B cell (primary cell): ENCODE results near the gene USO1. TPM values are rescaled to one million over a fixed set of nuclear protein-coding genes. Genes with fewer than 3 reads are reported as not detected.

Experiments used
- ATAC-seq: fragments of 200-7000 bp; cut with Tn5 transposase; one replicate; pipeline ENCODE4 v1.10.0; 2021; ENCODE audit warnings: low read depth, mild to moderate bottlenecking, moderate number of reproducible peaks, moderate library complexity
- CTCF ChIA-PET: fragments of 350-600 bp; sonication (Branson Sonifier 250); formaldehyde crosslinking; loops from one replicate; lab custom pipeline; 2021; ENCODE audit warnings: antibody characterized with exemption, inconsistent platforms; lab: Charles Lee
- POLR2A ChIA-PET: fragments of 350-600 bp; sonication (Branson Sonifier 250); formaldehyde crosslinking; loops from one replicate; lab custom pipeline; 2021; ENCODE audit warnings: antibody characterized with exemption; lab: Charles Lee
- DNase-seq: peaks from one replicate; pipeline ENCODE4 v3.0.0; 2013
- H2AFZ ChIP-seq: 2 replicates; pipeline ENCODE4 v1.6.1; 2012; ENCODE audit warnings: mild to moderate bottlenecking, low read depth, low read length; ENCODE audit not compliant: insufficient read depth, poor library complexity, severe bottlenecking
- H3K27ac ChIP-seq, 2 donors: 1 replicate in 1 of 2; 2 replicates in 1 of 2; pipeline ENCODE4 v1.5.1; 2012 to 2013; ENCODE audit warnings: low read length in 2 of 2, mild to moderate bottlenecking in 2 of 2, moderate library complexity in 1 of 2
- H3K27me3 ChIP-seq, 4 experiments: fragments of 200-600 bp in 1 of 4; sonication (generic) in 1 of 4; replicated peaks in 1 of 4; 1 replicate in 2 of 4; 2 replicates in 2 of 4; pipeline versions ENCODE4 v1.6.1 to v1.7.0; 2013 to 2016; ENCODE audit warnings: low read length in 3 of 4, mild to moderate bottlenecking in 2 of 4, mixed read lengths in 1 of 4, moderate library complexity in 1 of 4; ENCODE audit not compliant: insufficient read depth in 4 of 4, control insufficient read depth in 3 of 4; ENCODE audit errors: control extremely low read depth in 1 of 4
- H3K36me3 ChIP-seq, 2 experiments: replicated peaks in 1 of 2; 1 replicate in 1 of 2; 2 replicates in 1 of 2; pipeline versions ENCODE4 v1.6.1 to v1.7.1; 2013; ENCODE audit warnings: low read length in 1 of 2; ENCODE audit not compliant: insufficient read depth in 2 of 2, control insufficient read depth in 1 of 2; ENCODE audit errors: control extremely low read depth in 1 of 2, extremely low read depth in 1 of 2
- H3K4me1 ChIP-seq, 2 donors: fragments of 200-600 bp in 1 of 2; sonication (generic) in 1 of 2; 1 replicate in 1 of 2; 2 replicates in 1 of 2; pipeline versions ENCODE4 v1.5.1 to v1.6.1; 2013 to 2017; ENCODE audit warnings: low read length in 2 of 2; ENCODE audit not compliant: control insufficient read depth in 2 of 2, insufficient read depth in 2 of 2
- H3K4me2 ChIP-seq: replicated peaks from 2 replicates; pipeline ENCODE3; 2012; ENCODE audit warnings: mild to moderate bottlenecking, low read depth, low read length; ENCODE audit not compliant: poor library complexity, severe bottlenecking
- H3K4me3 ChIP-seq, 5 experiments: fragments of 200-600 bp in 1 of 5; sonication (generic) in 1 of 5; 1 replicate in 3 of 5; 2 replicates in 2 of 5; pipeline versions ENCODE4 v1.5.1 to v1.7.0; 2011 to 2016; ENCODE audit warnings: low read length in 4 of 5, mild to moderate bottlenecking in 4 of 5, low read depth in 2 of 5, control low read depth in 1 of 5, moderate library complexity in 1 of 5; ENCODE audit not compliant: insufficient read depth in 1 of 5; ENCODE audit errors: control extremely low read depth in 1 of 5, extremely low read depth in 1 of 5
- H3K79me2 ChIP-seq: fragments of 200-600 bp; sonication (generic); one replicate; pipeline ENCODE4 v1.6.0; 2016; ENCODE audit warnings: low read length; ENCODE audit not compliant: control insufficient read depth, insufficient read depth
- H3K9ac ChIP-seq: fragments of 200-600 bp; sonication (generic); 2 replicates; pipeline ENCODE4 v1.6.1; 2017; ENCODE audit warnings: mild to moderate bottlenecking, low read length, moderate library complexity
- H3K9me3 ChIP-seq, 3 donors: one replicate each; pipeline versions ENCODE4 v1.6.1 to v1.7.1; 2013; ENCODE audit warnings: low read length in 2 of 3; ENCODE audit not compliant: control insufficient read depth in 2 of 3, insufficient read depth in 1 of 3; ENCODE audit errors: control extremely low read depth in 1 of 3
- H4K20me1 ChIP-seq: 2 replicates; pipeline ENCODE4 v1.6.0; 2012; ENCODE audit warnings: mild to moderate bottlenecking, low read length; ENCODE audit not compliant: insufficient read depth, control insufficient read depth, poor library complexity, severe bottlenecking
- H3K27ac Mint-ChIP-seq: one replicate; pipeline ENCODE4 v1.8.0; 2021; ENCODE audit warnings: mixed read lengths
- H3K27me3 Mint-ChIP-seq: one replicate; pipeline ENCODE4 v1.8.0; 2021; ENCODE audit warnings: mixed read lengths
- H3K4me1 Mint-ChIP-seq: one replicate; pipeline ENCODE4 v1.8.0; 2021; ENCODE audit warnings: mixed read lengths
- H3K4me3 Mint-ChIP-seq: one replicate; pipeline ENCODE4 v1.8.0; 2021; ENCODE audit warnings: mixed read lengths
- H3K9me3 Mint-ChIP-seq: one replicate; pipeline ENCODE4 v1.8.0; 2022; ENCODE audit warnings: mixed read lengths; ENCODE audit not compliant: insufficient read depth
- EZH2 ChIP-seq: IDR thresholded peaks from 2 replicates; pipeline ENCODE4 v1.6.1; 2012; ENCODE audit warnings: borderline replicate concordance, low read depth, mild to moderate bottlenecking, moderate library complexity, low read length; ENCODE audit not compliant: insufficient read depth, poor library complexity, severe bottlenecking
- WGBS: methylation state at CpG from one replicate; pipeline ENCODE4 v1.1.5; 2013; ENCODE audit warnings: missing lambda C conversion rate; ENCODE audit not compliant: insufficient coverage; 5-methylcytosine and 5-hydroxymethylcytosine counted together
- intact Hi-C: fragments of 100-400 bp; cut with micrococcal nuclease; formaldehyde crosslinking; loops from one replicate; pipeline ENCODE4 v1.10.0; 2022
- polyA plus RNA-seq: library from polyadenylated mRNA; depleted of rRNA; stranded (reverse); fragments of >200 nt; gene quantifications from 2 replicates; pipeline ENCODE4 v1.2.3, GENCODE V29; 2012
- total RNA-seq, 2 donors: library from RNA; stranded (reverse); fragments of 120-200 nt in 1 of 2; gene quantifications; 1 replicate in 1 of 2; 2 replicates in 1 of 2; pipeline versions ENCODE4 v1.2.3 to v1.2.4, GENCODE V29; 2013 to 2022
- TF ChIP-seq, protein P1 (sequence below): fragments of 200-600 bp; IDR thresholded peaks from one replicate; pipeline ENCODE4 v1.8.0; 2022; ENCODE audit warnings: antibody characterized with exemption, mild to moderate bottlenecking

USO1 gene
- total and polyA plus RNA-seq, 2 donors (not counting 1 experiment from before 2014, with no cell fraction given): 12.3 to 45.0 TPM

DNA sequence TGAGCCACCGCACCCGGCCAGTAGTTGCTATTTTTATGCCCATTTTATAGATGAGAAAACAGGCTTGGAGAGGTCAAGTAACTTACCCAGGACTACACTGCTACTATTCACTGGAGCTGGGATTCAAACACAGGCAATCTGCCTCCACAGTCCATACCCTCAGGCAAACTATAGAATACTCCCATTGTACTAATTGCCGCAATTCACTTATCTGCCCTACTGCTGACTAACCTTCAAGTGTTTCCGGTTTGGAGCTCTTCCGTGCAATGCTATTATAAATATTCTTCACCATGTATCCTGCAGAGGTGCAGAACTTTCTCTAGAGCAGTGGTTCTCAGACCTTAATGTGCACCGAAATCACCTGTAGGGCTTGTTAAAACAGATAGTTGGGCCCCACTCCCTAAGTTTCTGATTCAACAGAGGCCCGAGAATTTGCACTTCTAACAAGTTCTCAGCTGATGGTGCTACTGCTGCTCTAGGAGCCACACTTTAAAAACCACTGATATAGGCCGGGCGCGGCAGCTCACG is 49.3 kb upstream of the USO1 start:
- peaks cover 23% of the 10 kb centered on the region in 2 donors for H3K4me1 ChIP-seq
- peaks cover 39% of the 10 kb centered on the region for H3K79me2 ChIP-seq
- TF ChIP-seq, protein P1, sequence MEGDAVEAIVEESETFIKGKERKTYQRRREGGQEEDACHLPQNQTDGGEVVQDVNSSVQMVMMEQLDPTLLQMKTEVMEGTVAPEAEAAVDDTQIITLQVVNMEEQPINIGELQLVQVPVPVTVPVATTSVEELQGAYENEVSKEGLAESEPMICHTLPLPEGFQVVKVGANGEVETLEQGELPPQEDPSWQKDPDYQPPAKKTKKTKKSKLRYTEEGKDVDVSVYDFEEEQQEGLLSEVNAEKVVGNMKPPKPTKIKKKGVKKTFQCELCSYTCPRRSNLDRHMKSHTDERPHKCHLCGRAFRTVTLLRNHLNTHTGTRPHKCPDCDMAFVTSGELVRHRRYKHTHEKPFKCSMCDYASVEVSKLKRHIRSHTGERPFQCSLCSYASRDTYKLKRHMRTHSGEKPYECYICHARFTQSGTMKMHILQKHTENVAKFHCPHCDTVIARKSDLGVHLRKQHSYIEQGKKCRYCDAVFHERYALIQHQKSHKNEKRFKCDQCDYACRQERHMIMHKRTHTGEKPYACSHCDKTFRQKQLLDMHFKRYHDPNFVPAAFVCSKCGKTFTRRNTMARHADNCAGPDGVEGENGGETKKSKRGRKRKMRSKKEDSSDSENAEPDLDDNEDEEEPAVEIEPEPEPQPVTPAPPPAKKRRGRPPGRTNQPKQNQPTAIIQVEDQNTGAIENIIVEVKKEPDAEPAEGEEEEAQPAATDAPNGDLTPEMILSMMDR: no peak
- TF ChIP-seq EZH2: no peak
- ChIA-PET CTCF (interaction anchor here (1.0 to 2.9 kb wide), 3 partner anchors 24 to 48 kb away, joined by 3 to 25 read pairs (median 6); partner anchors contain the start of gene USO1), POLR2A (interaction anchor here (0.7 kb wide), 1 partner anchor 1132 kb away, joined by 5 read pairs; no protein-coding TSS in a partner anchor)
- DNase-seq (no peak), ATAC-seq (no peak)
- WGBS: 100% methylated on average over 6 of the region's 11 CpGs
- Mint-ChIP-seq H3K27me3 (no peaks in the 10 kb centered on the region), H3K9me3 (no peaks in the 10 kb centered on the region), H3K4me3 (no peak overlapping the region), H3K27ac (peak overlapping the region; percentile 26), H3K4me1 (peaks cover 28% of the 10 kb centered on the region)
- H2AFZ ChIP-seq: no peak overlapping the region
- intact Hi-C loops: no loop called here
- H3K27me3 ChIP-seq: no peaks in the 10 kb centered on the region
- H3K4me3 ChIP-seq: no peak overlapping the region
- H3K27ac ChIP-seq: no peak overlapping the region
- no peaks in the 10 kb centered on the region for H3K36me3 ChIP-seq
- peaks cover 20% of the 10 kb centered on the region for H4K20me1 ChIP-seq
- H3K9me3 ChIP-seq: no peaks in the 10 kb centered on the region
- no peak overlapping the region for H3K9ac ChIP-seq
- no peak overlapping the region for H3K4me2 ChIP-seq

DNA sequence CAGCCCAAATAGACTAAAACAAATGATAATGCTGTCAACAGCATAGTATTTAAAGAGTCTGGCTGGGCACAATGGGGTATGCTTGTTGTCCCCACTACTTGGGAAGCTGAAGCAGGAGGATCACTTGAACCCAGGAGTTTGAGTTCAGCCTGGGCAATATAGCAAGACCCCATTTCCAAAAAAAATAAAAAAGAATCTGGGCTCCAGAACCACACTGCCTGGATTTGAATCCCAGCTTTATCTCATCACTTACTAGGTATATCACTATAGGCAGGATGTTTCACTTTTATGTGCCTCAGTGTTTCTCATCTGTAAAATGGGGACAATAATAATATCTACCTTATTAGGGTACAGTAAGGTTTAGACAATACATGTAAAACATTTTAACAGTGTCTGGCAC is 45.9 kb upstream of the USO1 start:
- CTCF ChIA-PET: interaction anchor here (0.7 to 1.0 kb wide), 2 partner anchors 15 to 44 kb away, joined by 3 read pairs; no protein-coding TSS in a partner anchor
- Histone ChIP-seq H4K20me1 (no peaks in the 10 kb centered on the region), H3K4me2 (no peak overlapping the region), H3K27me3 (no peaks in the 10 kb centered on the region), H3K79me2 (peaks cover 14% of the 10 kb centered on the region), H2AFZ (no peak overlapping the region), H3K4me3 (no peak overlapping the region), H3K27ac (no peak overlapping the region), H3K36me3 (no peaks in the 10 kb centered on the region), H3K4me1 (peaks cover 6 to 12% of the 10 kb centered on the region in 2 donors), H3K9ac (no peak overlapping the region), H3K9me3 (no peaks in the 10 kb centered on the region)
- intact Hi-C loops: no loop called here
- TF ChIP-seq, protein P1: no peak
- no peak for TF ChIP-seq EZH2
- no peak overlapping the region for H3K4me3 Mint-ChIP-seq
- ATAC-seq (no peak), DNase-seq (no peak)
- POLR2A ChIA-PET: no interaction called here
- no peak overlapping the region for H3K27ac Mint-ChIP-seq
- peaks cover 12% of the 10 kb centered on the region for H3K4me1 Mint-ChIP-seq
- no peaks in the 10 kb centered on the region for H3K27me3 Mint-ChIP-seq
- H3K9me3 Mint-ChIP-seq: no peaks in the 10 kb centered on the region
